ENCODE data around the gene INTS11. TPM values are rescaled to one million over a fixed set of nuclear protein-coding genes. Genes with fewer than 3 reads are reported as not detected.

INTS11 gene
- total and polyA plus RNA-seq, 2 of the 13 experiments (the other 11 are each of a cell fraction or from before 2014, with no cell fraction given): 52.8 to 94.8 TPM

DNA sequence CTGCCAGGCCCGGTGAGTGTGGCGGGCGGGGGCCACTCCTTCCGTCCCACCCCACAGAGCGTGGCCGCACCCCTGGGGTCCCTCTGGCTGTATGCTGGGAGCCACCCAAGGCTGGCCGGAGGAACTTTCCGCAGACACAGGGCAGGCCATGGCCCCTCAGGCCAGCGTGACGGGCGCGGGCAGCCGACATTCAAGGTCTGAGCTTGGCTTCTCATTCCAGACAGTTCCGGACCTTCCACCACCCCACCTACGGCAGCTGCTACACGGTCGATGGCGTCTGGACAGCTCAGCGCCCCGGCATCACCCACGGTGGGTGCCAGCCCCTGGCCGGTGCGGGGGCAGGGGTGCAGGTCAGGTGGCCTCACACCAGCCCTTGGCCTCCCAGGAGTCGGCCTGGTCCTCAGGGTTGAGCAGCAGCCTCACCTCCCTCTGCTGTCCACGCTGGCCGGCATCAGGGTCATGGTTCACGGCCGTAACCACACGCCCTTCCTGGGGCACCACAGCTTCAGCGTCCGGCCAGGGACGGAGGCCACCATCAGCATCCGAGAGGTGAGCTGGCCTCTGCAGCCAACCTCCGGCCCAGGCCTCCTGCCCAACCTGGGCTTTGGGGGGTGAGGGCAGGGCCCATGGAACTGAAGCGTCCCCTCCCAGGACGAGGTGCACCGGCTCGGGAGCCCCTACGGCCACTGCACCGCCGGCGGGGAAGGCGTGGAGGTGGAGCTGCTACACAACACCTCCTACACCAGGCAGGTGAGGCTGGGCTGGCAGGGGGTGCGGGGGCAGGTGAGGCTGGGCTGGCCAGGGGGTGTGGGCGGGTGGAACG, 37.0 kb downstream of the INTS11 start (continued):
- 0 out of 2 replicates have a peak, but pooled peaks have one; percentile 38 for TF ChIP-seq BRCA1 (CRISPR knock-in tag; IDR thresholded peaks at IDR 0.05)
- TF ChIP-seq, protein P1, sequence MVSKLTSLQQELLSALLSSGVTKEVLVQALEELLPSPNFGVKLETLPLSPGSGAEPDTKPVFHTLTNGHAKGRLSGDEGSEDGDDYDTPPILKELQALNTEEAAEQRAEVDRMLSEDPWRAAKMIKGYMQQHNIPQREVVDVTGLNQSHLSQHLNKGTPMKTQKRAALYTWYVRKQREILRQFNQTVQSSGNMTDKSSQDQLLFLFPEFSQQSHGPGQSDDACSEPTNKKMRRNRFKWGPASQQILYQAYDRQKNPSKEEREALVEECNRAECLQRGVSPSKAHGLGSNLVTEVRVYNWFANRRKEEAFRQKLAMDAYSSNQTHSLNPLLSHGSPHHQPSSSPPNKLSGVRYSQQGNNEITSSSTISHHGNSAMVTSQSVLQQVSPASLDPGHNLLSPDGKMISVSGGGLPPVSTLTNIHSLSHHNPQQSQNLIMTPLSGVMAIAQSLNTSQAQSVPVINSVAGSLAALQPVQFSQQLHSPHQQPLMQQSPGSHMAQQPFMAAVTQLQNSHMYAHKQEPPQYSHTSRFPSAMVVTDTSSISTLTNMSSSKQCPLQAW (CRISPR knock-in tag; IDR thresholded peaks at IDR 0.05): peak; percentile 57; the same call in 1 of the 2 replicates
- no peak for TF ChIP-seq ZNF629 (CRISPR knock-in tag; conservative IDR thresholded peaks at IDR 0.05)
- TF ChIP-seq ZNF746 (CRISPR knock-in tag; IDR thresholded peaks at IDR 0.05): no peak
- TF ChIP-seq, protein P2, sequence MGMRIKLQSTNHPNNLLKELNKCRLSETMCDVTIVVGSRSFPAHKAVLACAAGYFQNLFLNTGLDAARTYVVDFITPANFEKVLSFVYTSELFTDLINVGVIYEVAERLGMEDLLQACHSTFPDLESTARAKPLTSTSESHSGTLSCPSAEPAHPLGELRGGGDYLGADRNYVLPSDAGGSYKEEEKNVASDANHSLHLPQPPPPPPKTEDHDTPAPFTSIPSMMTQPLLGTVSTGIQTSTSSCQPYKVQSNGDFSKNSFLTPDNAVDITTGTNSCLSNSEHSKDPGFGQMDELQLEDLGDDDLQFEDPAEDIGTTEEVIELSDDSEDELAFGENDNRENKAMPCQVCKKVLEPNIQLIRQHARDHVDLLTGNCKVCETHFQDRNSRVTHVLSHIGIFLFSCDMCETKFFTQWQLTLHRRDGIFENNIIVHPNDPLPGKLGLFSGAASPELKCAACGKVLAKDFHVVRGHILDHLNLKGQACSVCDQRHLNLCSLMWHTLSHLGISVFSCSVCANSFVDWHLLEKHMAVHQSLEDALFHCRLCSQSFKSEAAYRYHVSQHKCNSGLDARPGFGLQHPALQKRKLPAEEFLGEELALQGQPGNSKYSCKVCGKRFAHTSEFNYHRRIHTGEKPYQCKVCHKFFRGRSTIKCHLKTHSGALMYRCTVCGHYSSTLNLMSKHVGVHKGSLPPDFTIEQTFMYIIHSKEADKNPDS (CRISPR knock-in tag; IDR thresholded peaks at IDR 0.05): no peak
- TF ChIP-seq, protein P3, sequence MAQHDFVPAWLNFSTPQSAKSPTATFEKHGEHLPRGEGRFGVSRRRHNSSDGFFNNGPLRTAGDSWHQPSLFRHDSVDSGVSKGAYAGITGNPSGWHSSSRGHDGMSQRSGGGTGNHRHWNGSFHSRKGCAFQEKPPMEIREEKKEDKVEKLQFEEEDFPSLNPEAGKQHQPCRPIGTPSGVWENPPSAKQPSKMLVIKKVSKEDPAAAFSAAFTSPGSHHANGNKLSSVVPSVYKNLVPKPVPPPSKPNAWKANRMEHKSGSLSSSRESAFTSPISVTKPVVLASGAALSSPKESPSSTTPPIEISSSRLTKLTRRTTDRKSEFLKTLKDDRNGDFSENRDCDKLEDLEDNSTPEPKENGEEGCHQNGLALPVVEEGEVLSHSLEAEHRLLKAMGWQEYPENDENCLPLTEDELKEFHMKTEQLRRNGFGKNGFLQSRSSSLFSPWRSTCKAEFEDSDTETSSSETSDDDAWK (CRISPR knock-in tag; IDR thresholded peaks at IDR 0.05): no peak
- TF ChIP-seq SP4 (CRISPR knock-in tag; IDR thresholded peaks at IDR 0.05): no peak
- TF ChIP-seq ZMAT3 (CRISPR knock-in tag; conservative IDR thresholded peaks at IDR 0.05): peak; percentile 64; the same call in 1 of the 2 replicates
- peak; percentile 74; the same call in 1 of the 2 replicates for TF ChIP-seq PPARG (CRISPR knock-in tag; conservative IDR thresholded peaks at IDR 0.05)
- TF ChIP-seq RXRB (CRISPR knock-in tag; IDR thresholded peaks at IDR 0.05; ENCODE audit: borderline replicate concordance): peak; percentile 63; the same call in 1 of the 2 replicates
- TF ChIP-seq U2AF1 (optimal IDR thresholded peaks at IDR 0.05; ENCODE audit: low read depth, low read length): no peak
- TF ChIP-seq MYNN (CRISPR knock-in tag; IDR thresholded peaks at IDR 0.05; ENCODE audit: low read depth): no peak
- TF ChIP-seq NFKB2 (CRISPR knock-in tag; IDR thresholded peaks at IDR 0.05; ENCODE audit: borderline replicate concordance): peak; percentile 50; the same call in 1 of the 2 replicates
- TF ChIP-seq KLF11 (CRISPR knock-in tag; IDR thresholded peaks at IDR 0.05): no peak
- no peak for TF ChIP-seq SATB2 (CRISPR knock-in tag; IDR thresholded peaks at IDR 0.05)
- TF ChIP-seq ZNF619 (CRISPR knock-in tag; IDR thresholded peaks at IDR 0.05): no peak
- TF ChIP-seq, protein P4, sequence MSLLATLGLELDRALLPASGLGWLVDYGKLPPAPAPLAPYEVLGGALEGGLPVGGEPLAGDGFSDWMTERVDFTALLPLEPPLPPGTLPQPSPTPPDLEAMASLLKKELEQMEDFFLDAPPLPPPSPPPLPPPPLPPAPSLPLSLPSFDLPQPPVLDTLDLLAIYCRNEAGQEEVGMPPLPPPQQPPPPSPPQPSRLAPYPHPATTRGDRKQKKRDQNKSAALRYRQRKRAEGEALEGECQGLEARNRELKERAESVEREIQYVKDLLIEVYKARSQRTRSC (CRISPR knock-in tag; IDR thresholded peaks at IDR 0.05; ENCODE audit: low read depth): 0 out of 2 replicates have a peak, but pooled peaks have one; percentile 57
- TF ChIP-seq ARNTL (CRISPR knock-in tag; IDR thresholded peaks at IDR 0.05): 0 out of 2 replicates have a peak, but pooled peaks have one; percentile 53
- TF ChIP-seq, protein P5, sequence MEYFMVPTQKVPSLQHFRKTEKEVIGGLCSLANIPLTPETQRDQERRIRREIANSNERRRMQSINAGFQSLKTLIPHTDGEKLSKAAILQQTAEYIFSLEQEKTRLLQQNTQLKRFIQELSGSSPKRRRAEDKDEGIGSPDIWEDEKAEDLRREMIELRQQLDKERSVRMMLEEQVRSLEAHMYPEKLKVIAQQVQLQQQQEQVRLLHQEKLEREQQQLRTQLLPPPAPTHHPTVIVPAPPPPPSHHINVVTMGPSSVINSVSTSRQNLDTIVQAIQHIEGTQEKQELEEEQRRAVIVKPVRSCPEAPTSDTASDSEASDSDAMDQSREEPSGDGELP (IDR thresholded peaks at IDR 0.05; ENCODE audit: borderline replicate concordance, low read depth): no peak
- TF ChIP-seq ZMYM3 (CRISPR knock-in tag; IDR thresholded peaks at IDR 0.05): peak; percentile 98
- TF ChIP-seq ZNF446 (CRISPR knock-in tag; IDR thresholded peaks at IDR 0.05): no peak
- TF ChIP-seq ZSCAN21 (CRISPR knock-in tag; IDR thresholded peaks at IDR 0.05; ENCODE audit: borderline replicate concordance): no peak; the same call in 1 of the 2 replicates
- peak; percentile 57; the same call in 1 of the 2 replicates for TF ChIP-seq RCOR2 (CRISPR knock-in tag; IDR thresholded peaks at IDR 0.05)
- TF ChIP-seq MBNL3 (CRISPR knock-in tag; conservative IDR thresholded peaks at IDR 0.05): no peak
